Calu3 (cell line): Measurements from ENCODE around the gene TGFB1. TPM values are rescaled to one million over a fixed set of nuclear protein-coding genes. Genes with fewer than 3 reads are reported as not detected.

ENCODE experiments used
- BruUV-seq: library from RNA; stranded (reverse); fragments of 400-500 nt; replicated peaks from 2 replicates; lab custom pipeline; 2021; lab: Mats Ljungman, UMichigan
- CTCF ChIA-PET: fragments of 300-600 bp; sonication (Branson Sonifier 250); formaldehyde crosslinking; loops from one replicate; lab custom pipeline; 2022; ENCODE audit warnings: antibody characterized with exemption; lab: Charles Lee
- DNase-seq: peaks from one replicate; pipeline ENCODE4 v3.0.0; 2022
- H3K27ac Mint-ChIP-seq: one replicate; pipeline ENCODE4 v1.8.0; 2022; ENCODE audit warnings: mixed read lengths; ENCODE audit not compliant: unreplicated experiment
- H3K27me3 Mint-ChIP-seq: one replicate; pipeline ENCODE4 v1.8.0; 2022; ENCODE audit warnings: mixed read lengths; ENCODE audit not compliant: unreplicated experiment
- H3K36me3 Mint-ChIP-seq: one replicate; pipeline ENCODE4 v1.8.0; 2022; ENCODE audit warnings: mild to moderate bottlenecking, moderate library complexity, mixed read lengths; ENCODE audit not compliant: insufficient read depth, unreplicated experiment
- H3K4me1 Mint-ChIP-seq: one replicate; pipeline ENCODE4 v1.8.0; 2022; ENCODE audit warnings: mild to moderate bottlenecking, low read depth, mixed read lengths; ENCODE audit not compliant: unreplicated experiment
- H3K4me3 Mint-ChIP-seq: one replicate; pipeline ENCODE4 v1.8.0; 2022; ENCODE audit warnings: mild to moderate bottlenecking, low read depth, moderate library complexity, mixed read lengths; ENCODE audit not compliant: unreplicated experiment
- H3K9me3 Mint-ChIP-seq: one replicate; pipeline ENCODE4 v1.8.0; 2022; ENCODE audit warnings: low read depth, mixed read lengths; ENCODE audit not compliant: unreplicated experiment
- intact Hi-C: fragments of 100-400 bp; cut with micrococcal nuclease; formaldehyde crosslinking; loops from one replicate; pipeline ENCODE4 v1.10.0; 2022; ENCODE audit not compliant: unreplicated experiment
- total RNA-seq: library from RNA; stranded (reverse); gene quantifications from 2 replicates; pipeline ENCODE4 v1.2.3, GENCODE V29; 2022
- TF ChIP-seq, protein P1 (sequence below): fragments of 200-600 bp; IDR thresholded peaks from one replicate; pipeline ENCODE4 v1.8.0; 2022; ENCODE audit warnings: antibody characterized with exemption; ENCODE audit not compliant: unreplicated experiment

Gene TGFB1
- total RNA-seq, 1 experiment from 2014 or later: 39.2 TPM

DNA sequence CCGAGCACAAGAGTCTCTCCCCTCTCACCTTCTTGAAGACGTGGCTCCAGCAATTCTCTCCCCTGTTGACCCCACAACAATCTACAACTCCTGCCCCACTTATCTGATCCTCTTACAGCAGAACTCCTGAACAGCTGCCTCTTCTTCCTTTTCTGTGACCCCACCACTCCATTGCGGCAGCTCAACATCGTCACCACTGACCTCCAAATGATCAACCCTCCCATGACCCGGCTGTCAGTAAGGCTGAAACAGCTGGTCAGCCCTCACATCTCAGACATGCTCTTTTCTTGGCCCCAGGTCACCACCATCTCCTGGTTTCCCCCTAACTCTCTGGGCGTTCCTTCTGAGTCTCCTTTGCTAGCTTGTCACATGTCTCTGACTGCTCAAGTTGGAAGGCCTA, 41.6 kb upstream of the TGFB1 start:
- H3K9me3 Mint-ChIP-seq: no peaks in the 10 kb centered on the region
- no peak for DNase-seq
- H3K4me1 Mint-ChIP-seq: peaks cover 34% of the 10 kb centered on the region
- TF ChIP-seq, protein P1, sequence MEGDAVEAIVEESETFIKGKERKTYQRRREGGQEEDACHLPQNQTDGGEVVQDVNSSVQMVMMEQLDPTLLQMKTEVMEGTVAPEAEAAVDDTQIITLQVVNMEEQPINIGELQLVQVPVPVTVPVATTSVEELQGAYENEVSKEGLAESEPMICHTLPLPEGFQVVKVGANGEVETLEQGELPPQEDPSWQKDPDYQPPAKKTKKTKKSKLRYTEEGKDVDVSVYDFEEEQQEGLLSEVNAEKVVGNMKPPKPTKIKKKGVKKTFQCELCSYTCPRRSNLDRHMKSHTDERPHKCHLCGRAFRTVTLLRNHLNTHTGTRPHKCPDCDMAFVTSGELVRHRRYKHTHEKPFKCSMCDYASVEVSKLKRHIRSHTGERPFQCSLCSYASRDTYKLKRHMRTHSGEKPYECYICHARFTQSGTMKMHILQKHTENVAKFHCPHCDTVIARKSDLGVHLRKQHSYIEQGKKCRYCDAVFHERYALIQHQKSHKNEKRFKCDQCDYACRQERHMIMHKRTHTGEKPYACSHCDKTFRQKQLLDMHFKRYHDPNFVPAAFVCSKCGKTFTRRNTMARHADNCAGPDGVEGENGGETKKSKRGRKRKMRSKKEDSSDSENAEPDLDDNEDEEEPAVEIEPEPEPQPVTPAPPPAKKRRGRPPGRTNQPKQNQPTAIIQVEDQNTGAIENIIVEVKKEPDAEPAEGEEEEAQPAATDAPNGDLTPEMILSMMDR: no peak
- no peak overlapping the region for H3K27ac Mint-ChIP-seq
- CTCF ChIA-PET: interaction anchor here (1.0 kb wide), 1 partner anchor 28 kb away, joined by 3 read pairs; no protein-coding TSS in a partner anchor
- H3K36me3 Mint-ChIP-seq: peaks cover 23% of the 10 kb centered on the region
- BruUV-seq: no TSS peak
- intact Hi-C loops: no loop called here
- H3K4me3 Mint-ChIP-seq: peak overlapping the region; percentile 99
- no peaks in the 10 kb centered on the region for H3K27me3 Mint-ChIP-seq

DNA sequence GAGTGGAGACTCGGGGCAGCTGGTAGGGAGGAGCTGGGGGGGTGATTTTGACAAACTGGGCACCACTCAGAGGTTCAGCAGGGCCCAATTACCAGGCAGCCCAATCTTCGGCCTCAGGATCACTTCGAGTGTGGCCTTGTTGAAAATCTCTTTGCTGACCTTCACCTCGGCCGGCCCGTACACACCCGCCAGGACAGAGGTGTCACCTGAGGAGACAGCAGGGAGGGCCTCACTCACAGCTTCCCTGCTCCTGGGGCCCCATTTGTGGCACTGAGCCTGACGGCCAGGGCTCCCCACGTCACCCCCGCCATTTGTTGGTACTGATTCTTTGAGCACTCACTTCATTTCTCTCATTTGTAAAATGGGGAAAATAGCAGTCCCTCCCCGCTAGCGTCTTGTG, 39.1 kb upstream of the TGFB1 start:
- no peak overlapping the region for H3K4me3 Mint-ChIP-seq
- H3K4me1 Mint-ChIP-seq: peaks cover 13% of the 10 kb centered on the region
- no peaks in the 10 kb centered on the region for H3K9me3 Mint-ChIP-seq
- no TSS peak for BruUV-seq
- H3K27ac Mint-ChIP-seq: no peak overlapping the region
- TF ChIP-seq, protein P1: no peak
- no peak for DNase-seq
- CTCF ChIA-PET: no interaction called here
- H3K27me3 Mint-ChIP-seq: no peaks in the 10 kb centered on the region
- H3K36me3 Mint-ChIP-seq: peaks cover 23% of the 10 kb centered on the region
- intact Hi-C loops: no loop called here

DNA sequence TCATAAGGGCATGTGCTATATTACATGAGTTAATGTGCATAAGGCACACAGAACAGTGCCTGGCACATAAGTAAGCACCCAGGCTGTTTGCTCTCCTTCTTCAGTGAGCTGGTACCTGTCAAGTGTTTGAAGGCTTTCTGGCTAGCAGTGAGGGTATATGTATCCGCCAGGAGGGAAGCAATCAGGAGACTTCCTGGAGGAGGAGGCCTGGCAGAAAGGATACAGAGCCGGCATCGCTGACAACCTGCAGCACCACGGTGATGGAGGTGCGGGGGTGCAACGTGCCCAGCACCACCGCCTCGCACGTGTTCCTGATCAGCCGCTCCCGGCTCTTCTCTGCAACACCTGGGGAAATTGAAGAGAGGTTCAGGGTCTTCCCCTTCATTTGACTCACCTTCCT, 37.9 kb upstream of the TGFB1 start:
- Mint-ChIP-seq H3K27me3 (no peaks in the 10 kb centered on the region), H3K4me1 (peaks cover 13% of the 10 kb centered on the region), H3K9me3 (no peaks in the 10 kb centered on the region), H3K27ac (no peak overlapping the region), H3K36me3 (peaks cover 11% of the 10 kb centered on the region), H3K4me3 (no peak overlapping the region)
- DNase-seq: no peak
- intact Hi-C loops: no loop called here
- CTCF ChIA-PET: no interaction called here
- TF ChIP-seq, protein P1: no peak
- BruUV-seq: no TSS peak

DNA sequence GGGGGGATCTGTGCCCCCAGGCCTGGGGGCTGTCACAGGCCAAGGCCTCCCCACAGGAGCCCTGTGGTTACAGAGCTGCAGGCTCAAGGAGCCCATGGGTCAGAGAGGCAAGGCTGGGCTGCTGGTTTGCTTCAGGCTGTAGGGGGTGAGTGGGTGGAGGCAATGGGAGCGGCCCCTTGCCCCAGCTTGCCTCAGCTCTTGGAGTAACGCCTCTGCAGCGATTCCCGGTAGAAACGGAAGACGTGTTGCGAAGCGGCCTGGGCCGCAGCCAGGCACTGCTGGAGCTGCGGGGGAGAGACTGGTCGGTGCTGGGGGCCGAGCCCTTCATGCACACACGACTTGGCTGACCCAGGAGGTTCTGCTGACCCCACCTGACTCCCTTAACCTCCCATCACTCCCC, 32.7 kb upstream of the TGFB1 start:
- Mint-ChIP-seq H3K36me3 (peaks cover 14% of the 10 kb centered on the region), H3K27me3 (no peaks in the 10 kb centered on the region), H3K4me3 (no peak overlapping the region), H3K9me3 (no peaks in the 10 kb centered on the region), H3K4me1 (no peaks in the 10 kb centered on the region), H3K27ac (no peak overlapping the region)
- CTCF ChIA-PET: interaction anchor here (0.6 kb wide), 1 partner anchor 732 kb away, joined by 5 read pairs; no protein-coding TSS in a partner anchor
- intact Hi-C loops: no loop called here
- BruUV-seq: no TSS peak
- TF ChIP-seq, protein P1: no peak
- DNase-seq: no peak
